Neural cell (in vitro differentiated cells): Measurements from ENCODE around the gene MAP2K4. TPM values are rescaled to one million over a fixed set of nuclear protein-coding genes. Genes with fewer than 3 reads are reported as not detected.

ENCODE experiments used
- H2AFZ ChIP-seq: fragments of 200-600, 300-800 bp; sonication (generic), shearing (Covaris generic); 2 replicates; pipeline ENCODE4 v1.6.0; 2014; ENCODE audit warnings: low read depth, mild to moderate bottlenecking, antibody characterized with exemption, low read length, moderate library complexity
- H3F3A ChIP-seq: fragments of 200-600 bp; shearing (Covaris generic); 2 replicates; pipeline ENCODE4 v1.6.1; 2016; ENCODE audit warnings: mild to moderate bottlenecking, moderate library complexity, mixed read lengths, antibody characterized with exemption, low read length; ENCODE audit not compliant: insufficient read depth, poor library complexity, severe bottlenecking
- H3K27ac ChIP-seq: fragments of 200-600, 300-800 bp; sonication (generic), shearing (Covaris generic); 2 replicates; pipeline ENCODE4 v1.5.1; 2014; ENCODE audit warnings: mild to moderate bottlenecking, low read length, moderate library complexity
- H3K27me3 ChIP-seq: fragments of 300-800, 200-600 bp; sonication (generic), shearing (Covaris generic); 2 replicates; pipeline ENCODE4 v1.6.0; 2014; ENCODE audit warnings: mild to moderate bottlenecking, low read depth, low read length, moderate library complexity; ENCODE audit not compliant: insufficient read depth
- H3K36me3 ChIP-seq: fragments of 300-800, 200-600 bp; sonication (generic), shearing (Covaris generic); 2 replicates; pipeline ENCODE4 v1.5.1; 2014; ENCODE audit warnings: mild to moderate bottlenecking, antibody characterized with exemption, low read length, moderate library complexity; ENCODE audit not compliant: insufficient read depth
- H3K4me2 ChIP-seq: fragments of 300-800, 200-600 bp; sonication (generic), shearing (Covaris generic); 2 replicates; pipeline ENCODE4 v1.6.0; 2014; ENCODE audit warnings: mild to moderate bottlenecking, low read length
- H3K4me3 ChIP-seq: fragments of 300-800, 200-600 bp; sonication (generic), shearing (Covaris generic); 2 replicates; pipeline ENCODE4 v1.5.1; 2014; ENCODE audit warnings: mild to moderate bottlenecking, low read length, moderate library complexity
- H3K79me2 ChIP-seq: fragments of 200-600 bp; shearing (Covaris generic); replicated peaks from 2 replicates; pipeline ENCODE4 v1.6.0; 2014; ENCODE audit warnings: mild to moderate bottlenecking, low read length, moderate library complexity; ENCODE audit not compliant: insufficient read depth
- H3K9ac ChIP-seq: fragments of 300-800, 200-600 bp; sonication (generic), shearing (Covaris generic); 2 replicates; pipeline ENCODE4 v1.6.1; 2016; ENCODE audit warnings: mild to moderate bottlenecking, low read length, mixed read lengths
- H3K9me2 ChIP-seq: fragments of 200-600 bp; shearing (Covaris generic); 2 replicates; pipeline ENCODE4 v1.6.1; 2016; ENCODE audit warnings: mild to moderate bottlenecking, low read length, mixed read lengths; ENCODE audit not compliant: insufficient read depth
- H3K9me3 ChIP-seq: fragments of 200-600, 300-800 bp; sonication (generic), shearing (Covaris generic); 2 replicates; pipeline ENCODE4 v1.6.1; 2016; ENCODE audit warnings: mild to moderate bottlenecking, mixed run types, low read length, moderate library complexity, mixed read lengths
- H4K20me1 ChIP-seq: fragments of 200-600 bp; shearing (Covaris generic); 2 replicates; pipeline ENCODE4 v1.6.1; 2016; ENCODE audit warnings: mild to moderate bottlenecking, mixed run types; ENCODE audit not compliant: insufficient read depth
- CTCF ChIP-seq: fragments of 450-650 bp; IDR thresholded peaks from 2 replicates; pipeline ENCODE4 v1.5.1; 2014; ENCODE audit warnings: antibody characterized with exemption, mild to moderate bottlenecking, moderate library complexity; ENCODE audit not compliant: poor library complexity, severe bottlenecking
- EP300 ChIP-seq: fragments of 450-650 bp; conservative IDR thresholded peaks from 2 replicates; pipeline ENCODE4 v1.6.1; 2014; ENCODE audit warnings: antibody characterized with exemption, mild to moderate bottlenecking, moderate library complexity; ENCODE audit not compliant: poor library complexity, severe bottlenecking
- EZH2 ChIP-seq: fragments of 200-600, 300-800 bp; shearing (Covaris generic), sonication (generic); IDR thresholded peaks from 2 replicates; pipeline ENCODE4 v1.6.1; 2014; ENCODE audit warnings: antibody characterized with exemption, low read length, borderline replicate concordance, mild to moderate bottlenecking; ENCODE audit not compliant: insufficient read depth, poor library complexity, severe bottlenecking
- MXI1 ChIP-seq: fragments of 450-650 bp; conservative IDR thresholded peaks from 2 replicates; pipeline ENCODE4 v1.6.1; 2014; ENCODE audit warnings: antibody characterized with exemption, mild to moderate bottlenecking; ENCODE audit not compliant: poor library complexity, severe bottlenecking
- POLR2AphosphoS5 ChIP-seq: IDR thresholded peaks from 2 replicates; pipeline ENCODE4 v1.6.1; 2012
- RAD21 ChIP-seq: fragments of 450-650 bp; conservative IDR thresholded peaks from 2 replicates; pipeline ENCODE4 v1.6.1; 2014; ENCODE audit warnings: antibody characterized with exemption, mild to moderate bottlenecking, moderate library complexity
- REST ChIP-seq: IDR thresholded peaks from 2 replicates; pipeline ENCODE4 v1.6.1; 2012; ENCODE audit warnings: borderline replicate concordance
- SMC3 ChIP-seq: fragments of 450-650 bp; conservative IDR thresholded peaks from 2 replicates; pipeline ENCODE4 v1.6.1; 2014; ENCODE audit warnings: antibody characterized with exemption, mild to moderate bottlenecking, moderate library complexity; ENCODE audit not compliant: poor library complexity
- TAF1 ChIP-seq: IDR thresholded peaks from 2 replicates; pipeline ENCODE4 v1.6.1; 2012; ENCODE audit warnings: low read depth
- polyA plus RNA-seq: library from polyadenylated mRNA; depleted of rRNA; stranded (reverse); fragments of >200 nt; gene quantifications from 2 replicates; pipeline ENCODE4 v1.2.3, GENCODE V29; 2014

MAP2K4 gene
- polyA plus RNA-seq, 1 donor from 2014 or later, result 78.4 TPM

DNA sequence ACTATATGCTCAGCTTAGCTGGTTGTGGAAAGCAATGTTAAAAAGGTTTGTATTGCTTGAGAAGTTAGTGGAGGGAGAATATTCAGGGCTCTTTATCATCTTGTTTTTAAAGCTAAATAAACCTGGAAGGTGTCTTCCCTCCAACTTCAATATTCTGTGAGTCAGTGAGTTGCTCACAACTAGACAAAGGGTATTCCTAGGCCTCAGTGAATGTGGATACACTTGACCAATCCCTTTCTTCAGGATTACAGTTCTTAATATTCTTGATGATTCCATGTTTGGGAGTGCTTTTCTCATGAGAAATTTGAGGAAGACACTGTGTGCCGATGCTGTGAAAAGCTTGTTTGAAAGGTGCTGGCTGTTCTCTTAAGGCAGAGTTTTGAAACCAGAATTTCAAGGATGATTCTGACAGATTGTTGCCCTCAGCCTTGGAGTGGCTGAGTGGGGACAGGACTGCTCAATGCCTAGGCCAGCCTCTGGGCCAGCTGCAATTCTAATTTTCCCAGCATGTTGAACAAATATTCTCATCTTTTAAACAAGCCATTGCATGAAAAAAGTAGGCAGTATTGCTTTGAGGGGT is 30.1 kb downstream of the MAP2K4 start:
- Histone ChIP-seq H3K79me2 (peaks cover 84% of the 10 kb centered on the region), H4K20me1 (no peaks in the 10 kb centered on the region), H3K9ac (no peak overlapping the region), H3K36me3 (no peaks in the 10 kb centered on the region), H3F3A (no peaks in the 10 kb centered on the region), H3K4me3 (no peak overlapping the region), H3K27me3 (no peaks in the 10 kb centered on the region), H3K27ac (no peak overlapping the region), H3K4me2 (no peak overlapping the region), H2AFZ (no peak overlapping the region), H3K9me2 (no peaks in the 10 kb centered on the region), H3K9me3 (no peaks in the 10 kb centered on the region)
- TF ChIP-seq TAF1, result no peak
- TF ChIP-seq EP300, result no peak
- TF ChIP-seq CTCF, result no peak

- Histone ChIP-seq H3K79me2 (peaks cover 87% of the 10 kb centered on the region), H3K9me2 (no peaks in the 10 kb centered on the region), H4K20me1 (no peaks in the 10 kb centered on the region), H2AFZ (no peak overlapping the region), H3K4me2 (no peak overlapping the region), H3K27ac (no peak overlapping the region), H3F3A (no peaks in the 10 kb centered on the region), H3K9me3 (no peaks in the 10 kb centered on the region), H3K9ac (no peak overlapping the region), H3K4me3 (no peak overlapping the region), H3K27me3 (no peaks in the 10 kb centered on the region), H3K36me3 (no peaks in the 10 kb centered on the region)
- TF ChIP-seq SMC3, result no peak
- TF ChIP-seq MXI1, result no peak
- TF ChIP-seq TAF1, result no peak
- no peak for TF ChIP-seq EP300
- TF ChIP-seq POLR2AphosphoS5, result no peak
- no peak for TF ChIP-seq EZH2
- no peak for TF ChIP-seq REST
- no peak for TF ChIP-seq CTCF
- no peak for TF ChIP-seq RAD21
Measured at GRCh38 chr17:12053552-12053951, 32.9 kb downstream of the MAP2K4 start.
